Stimulated activated CD8-positive, alpha-beta memory T cell treated with anti-CD3 and anti-CD28 coated beads, Interleukin-2, amount 100 ng/mL, for 1 hour (primary cell): ENCODE measurements around the gene ASAP3.

Experiments
- DNase-seq, 2 donors: peaks; one replicate each; pipeline ENCODE4 v3.0.0-alpha.2; 2020; ENCODE audit warnings: low read depth in 2 of 2

Gene ASAP3

GRCh38 chr1:23477359-23478144 is 6.4 kb downstream of the ASAP3 start:
- no peak for DNase-seq

DNA sequence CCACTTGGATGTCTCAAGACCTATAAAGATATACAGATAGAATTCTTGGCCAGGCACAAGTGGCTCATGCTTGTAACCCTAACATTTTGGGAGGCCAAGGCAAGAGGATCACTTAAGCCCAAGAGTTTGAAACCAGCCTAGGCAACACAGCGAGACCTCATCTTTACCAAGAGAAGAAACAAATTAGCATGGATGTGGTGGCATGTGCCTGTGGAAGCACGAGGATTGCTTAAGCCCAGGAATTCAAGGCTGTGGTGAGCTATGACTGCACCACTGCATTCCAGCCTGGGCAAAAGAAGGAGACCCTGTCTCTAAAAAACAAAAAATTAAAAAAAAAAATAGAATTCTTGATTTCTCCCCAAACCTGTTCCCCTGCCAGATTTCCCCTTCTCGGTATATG is 8.3 kb downstream of the ASAP3 start:
- DNase-seq = no peak

- no peak for DNase-seq
Measured at GRCh38 chr1:23475134-23475628, 8.8 kb downstream of the ASAP3 start.

DNA sequence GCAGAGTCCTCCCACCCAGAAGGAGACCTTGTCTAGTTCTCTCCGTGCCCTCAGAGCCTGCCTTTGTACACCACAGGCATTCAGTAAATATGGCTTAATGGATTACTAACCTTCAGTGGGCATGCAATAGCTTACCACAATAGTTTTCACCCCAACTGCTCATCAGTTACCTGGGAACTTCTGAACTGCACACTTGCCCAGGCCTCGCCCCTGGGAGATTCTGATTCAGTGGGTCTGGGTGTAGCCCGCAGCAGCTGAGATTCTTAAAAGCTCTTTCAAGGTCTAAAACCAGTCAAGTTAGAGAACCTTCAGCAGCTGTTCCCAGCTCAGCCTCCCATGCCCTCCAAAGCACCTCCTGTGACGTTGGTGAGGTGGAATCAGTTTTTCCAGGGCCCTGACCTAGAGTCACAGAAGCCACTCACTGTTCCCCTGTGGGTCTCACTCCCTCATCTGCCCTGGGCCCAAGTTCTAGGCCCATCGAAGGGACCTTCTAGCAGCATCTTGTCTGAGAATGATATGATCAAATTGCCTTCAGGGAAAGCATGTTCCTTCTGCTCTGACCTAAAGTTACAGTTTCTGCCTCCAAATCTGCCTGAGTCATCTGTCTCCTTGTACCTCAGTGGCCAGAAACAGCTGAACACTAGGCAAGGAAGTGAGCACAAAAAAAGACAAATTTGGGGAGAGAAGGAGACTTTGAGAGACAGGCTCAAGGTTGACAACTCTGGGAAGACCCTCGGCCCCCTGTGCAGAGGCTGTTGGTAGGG is 10.8 kb downstream of the ASAP3 start:
- DNase-seq = no peak

GRCh38 chr1:23472351-23473036 is 11.5 kb downstream of the ASAP3 start:
- no peak for DNase-seq

GRCh38 chr1:23471473-23472075 is 12.4 kb downstream of the ASAP3 start:
- no peak for DNase-seq

- DNase-seq = no peak
Measured at GRCh38 chr1:23470282-23471070, 13.5 kb downstream of the ASAP3 start.

DNA sequence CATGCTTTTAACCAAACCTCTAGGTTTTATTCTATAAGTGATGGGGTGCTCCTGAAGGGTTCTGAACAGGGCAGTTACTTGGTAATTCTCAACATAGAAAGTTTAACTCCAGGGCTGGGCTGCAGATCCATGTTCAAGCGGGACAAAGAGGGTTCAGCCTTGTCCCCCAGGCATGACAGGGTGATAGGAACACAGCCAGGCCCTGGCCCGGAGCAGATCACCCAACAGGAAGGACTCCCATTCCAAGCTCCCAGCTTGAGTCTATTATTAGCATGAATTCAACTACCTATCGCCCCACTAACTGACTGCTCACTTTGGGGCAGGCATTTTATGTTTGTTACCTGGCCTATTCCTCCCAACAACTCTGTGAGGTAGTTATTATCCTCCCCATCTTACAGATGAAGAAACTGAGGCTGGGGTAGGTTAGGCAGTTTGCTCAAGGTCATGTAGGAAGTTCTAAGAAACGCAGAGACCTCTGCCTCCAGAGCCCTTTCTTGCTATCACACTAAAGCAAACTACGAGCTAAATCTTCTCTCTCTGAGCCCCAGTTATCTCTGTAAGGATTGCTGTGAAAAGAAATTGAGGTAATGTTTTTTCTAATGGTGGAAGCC is 14.5 kb downstream of the ASAP3 start:
- DNase-seq = no peak

DNA sequence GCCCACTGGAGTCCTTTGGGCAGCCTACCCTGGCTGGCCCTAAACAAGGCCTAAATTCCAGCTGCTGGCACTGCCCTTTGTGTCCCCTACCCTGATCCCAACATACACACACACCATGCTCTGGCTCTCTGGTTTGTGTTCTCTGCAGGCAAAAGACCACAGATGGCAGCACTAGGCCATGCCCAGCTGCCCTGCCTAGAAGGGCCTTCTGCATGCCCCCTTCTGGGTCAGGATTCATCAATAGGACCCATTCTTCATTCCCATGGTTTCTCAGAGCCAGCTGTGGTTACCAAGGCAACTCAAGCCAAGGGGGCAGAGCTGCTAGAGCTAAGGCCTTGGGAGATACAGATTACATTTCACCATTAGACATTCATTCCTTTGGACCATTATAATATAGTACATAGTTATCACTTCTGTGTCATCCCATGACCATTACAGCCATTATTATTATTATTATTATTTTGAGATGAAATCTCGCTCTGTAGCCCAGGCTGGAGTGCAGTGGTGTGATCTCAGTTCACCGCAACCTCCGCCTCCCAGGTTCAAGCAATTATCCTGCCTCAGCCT is 17.5 kb downstream of the ASAP3 start:
- DNase-seq = no peak

- DNase-seq = no peak
Measured at GRCh38 chr1:23463286-23463685, 20.7 kb downstream of the ASAP3 start.

DNA sequence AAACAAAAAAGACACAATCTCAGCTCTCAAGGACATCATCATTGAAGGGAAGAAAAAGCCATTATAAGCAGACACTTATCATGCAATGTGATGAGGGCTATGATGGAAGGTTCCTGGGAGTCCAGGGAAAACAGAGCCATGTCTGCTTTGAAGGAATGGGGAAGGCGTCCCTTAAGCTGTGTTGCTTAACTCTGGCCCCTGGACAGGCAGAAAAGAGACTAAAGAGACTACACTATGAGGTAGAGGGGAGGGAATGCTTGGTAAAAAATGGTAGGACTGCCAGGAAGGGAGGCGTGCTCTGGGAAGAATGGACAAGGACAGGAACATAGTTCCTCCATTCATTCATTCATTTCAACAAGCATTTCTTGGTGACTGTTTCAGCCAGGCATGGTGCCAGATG is 21.2 kb downstream of the ASAP3 start:
- no peak for DNase-seq

DNA sequence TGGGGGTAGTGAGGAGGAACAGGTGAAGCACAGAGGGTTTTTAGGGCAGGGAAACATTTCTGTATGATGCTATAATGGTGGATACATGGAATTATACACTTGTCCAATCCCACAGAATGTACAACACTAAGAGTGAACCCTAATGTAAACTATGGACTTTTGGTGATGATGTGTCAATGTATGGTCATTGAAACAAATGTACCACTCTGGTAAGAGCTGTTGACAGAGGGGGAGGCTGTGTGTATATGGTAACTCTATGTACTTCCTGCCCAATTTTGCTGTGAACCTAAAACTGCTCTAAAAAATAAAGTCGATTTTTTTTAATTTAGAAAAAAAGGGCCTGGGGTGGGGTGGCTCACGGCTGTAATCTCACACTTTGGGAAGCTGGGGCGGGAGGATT is 22.9 kb downstream of the ASAP3 start:
- DNase-seq = no peak

- no peak for DNase-seq
Measured at GRCh38 chr1:23460519-23460918, 23.5 kb downstream of the ASAP3 start.

GRCh38 chr1:23459338-23459757 is 24.6 kb downstream of the ASAP3 start:
- DNase-seq = no peak

DNA sequence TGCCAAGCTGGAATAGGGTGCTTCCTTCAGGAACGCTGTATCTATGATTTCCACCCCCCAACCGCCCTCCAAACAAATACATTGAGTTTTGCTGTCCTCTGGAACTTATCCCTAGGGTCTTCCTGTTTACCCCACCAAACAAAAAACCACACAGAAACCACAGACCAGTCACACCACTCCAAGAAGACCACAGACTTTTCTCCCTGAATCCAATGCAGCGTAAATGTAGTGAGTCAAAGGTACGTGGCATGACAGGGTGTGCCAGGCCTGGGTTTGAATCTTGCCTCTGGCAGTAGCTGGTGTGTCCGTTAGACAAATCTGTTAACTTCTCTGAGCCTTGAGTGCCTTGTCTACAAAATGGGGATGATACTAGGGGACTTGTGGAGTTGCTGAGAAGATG is 27.8 kb downstream of the ASAP3 start:
- DNase-seq = no peak

DNA sequence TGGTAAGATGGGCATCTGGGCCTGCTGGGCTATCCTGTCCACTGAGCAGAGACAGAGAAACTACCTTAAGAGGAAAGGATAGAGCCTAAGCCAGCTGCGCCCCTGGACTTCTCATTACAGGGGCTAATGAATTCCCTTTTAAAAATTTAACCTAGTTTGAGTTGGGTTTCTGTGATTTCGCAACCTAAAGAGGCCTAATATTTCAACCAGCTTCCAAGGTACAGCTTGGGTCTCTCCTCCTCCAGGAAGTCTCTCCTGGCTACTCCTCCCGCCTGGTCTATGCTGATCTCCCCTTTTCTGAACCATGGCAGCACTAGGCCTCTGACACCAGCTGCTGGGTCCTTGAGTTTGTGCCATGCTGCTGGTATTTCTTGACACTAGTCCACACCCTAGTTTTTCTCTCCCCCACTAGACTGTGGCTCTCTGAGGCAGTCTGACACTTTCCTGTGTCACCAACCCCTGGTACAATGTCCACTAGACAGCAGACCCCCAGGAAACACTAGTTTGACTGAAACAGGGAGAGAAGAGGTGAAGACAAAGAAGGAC is 30.5 kb downstream of the ASAP3 start:
- DNase-seq = no peak

DNA sequence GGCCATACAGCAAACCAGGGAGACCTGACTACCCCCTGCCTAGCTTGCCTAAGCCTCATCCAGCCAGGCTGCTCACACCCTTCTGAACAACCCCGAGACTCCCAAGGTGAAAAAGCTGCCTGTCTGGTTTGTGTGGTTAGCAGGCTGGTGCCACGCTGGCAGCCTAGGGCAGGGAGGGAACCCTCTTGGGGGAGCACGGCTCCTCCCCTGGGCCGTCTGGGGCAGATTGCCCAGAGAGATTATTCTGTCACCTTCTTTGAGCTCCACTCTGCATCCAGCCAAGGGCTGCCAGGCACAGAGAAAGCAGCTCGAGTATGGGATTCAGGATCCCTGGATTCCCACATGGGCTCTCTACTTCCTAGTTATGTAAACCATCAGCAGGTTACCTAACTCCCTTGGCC is 32.0 kb downstream of the ASAP3 start:
- DNase-seq = peak in 1 of 2 donors; percentile 14

GRCh38 chr1:23451441-23451840 is 32.5 kb downstream of the ASAP3 start:
- DNase-seq = no peak

GRCh38 chr1:23450894-23451293 is 33.1 kb downstream of the ASAP3 start:
- no peak for DNase-seq

DNA sequence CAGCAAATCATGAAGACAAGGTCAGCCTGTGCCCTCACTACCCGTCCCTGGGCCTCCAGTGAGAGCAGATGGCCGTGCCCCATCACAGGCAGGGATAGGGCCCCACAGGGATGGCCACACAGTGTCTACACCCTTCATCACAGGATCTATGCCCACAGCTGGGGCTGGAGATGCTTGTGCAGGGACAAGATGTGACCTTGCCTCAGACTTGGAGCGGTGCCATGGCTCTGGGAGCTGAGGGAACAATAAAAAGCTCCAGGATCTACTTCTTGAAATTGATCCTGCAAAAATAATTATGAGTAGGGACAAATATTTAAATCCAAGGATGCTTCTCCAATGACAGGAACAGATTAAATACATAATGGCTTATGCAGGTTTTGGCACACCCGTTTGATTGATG is 34.0 kb downstream of the ASAP3 start:
- DNase-seq = no peak
